HG03442 (cell line): ENCODE measurements around the gene GSN.
"Not testable (repeated sequence)": the region's sequence is repeated elsewhere in the genome, so short reads cannot be mapped to it uniquely, and the experiment has no call there.

ENCODE experiments used
- ATAC-seq: cut with Tn5 transposase; IDR thresholded peaks from one replicate; pipeline ENCODE4 v1.9.1; 2021; ENCODE audit warnings: mild to moderate bottlenecking, moderate library complexity; ENCODE audit not compliant: unreplicated experiment

Gene GSN

DNA sequence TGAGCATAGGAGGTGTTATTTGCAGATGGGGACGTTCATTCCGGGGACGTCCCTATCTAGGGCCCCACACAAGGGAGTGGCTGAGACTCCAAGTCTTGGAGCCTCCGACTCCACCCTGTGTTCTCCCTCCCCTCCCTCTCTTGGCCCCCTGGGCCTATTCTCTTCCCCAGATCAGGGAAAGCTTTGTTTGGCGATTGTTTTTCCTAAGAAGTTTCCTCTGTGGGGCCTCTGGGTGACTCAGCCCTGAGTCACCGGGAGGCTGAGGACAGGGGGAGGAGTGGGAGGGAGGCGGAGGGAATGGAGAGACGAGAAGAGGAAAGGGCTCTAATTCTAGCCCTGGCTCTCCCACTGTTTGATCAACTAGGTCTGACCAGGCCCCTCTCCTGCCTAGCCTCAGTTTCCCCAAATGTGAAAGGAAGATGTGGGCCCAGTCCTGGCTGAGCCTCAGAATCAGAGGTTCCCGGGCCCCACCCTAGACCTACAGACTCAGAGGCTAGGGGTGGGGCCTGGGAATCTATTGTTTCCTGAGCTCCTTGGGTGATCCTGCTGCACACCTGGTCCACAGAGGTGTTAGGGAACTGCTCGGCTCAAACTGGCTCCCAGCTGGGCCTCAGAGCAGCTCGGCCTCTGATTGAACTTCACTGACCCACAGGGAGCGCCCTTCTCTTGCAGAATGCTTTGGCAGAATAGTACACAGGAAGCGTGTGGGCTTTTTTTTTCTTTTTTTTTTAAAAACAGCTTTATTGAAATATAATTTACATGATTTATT, 19.2 kb downstream of the GSN start:
- ATAC-seq, result no peak

DNA sequence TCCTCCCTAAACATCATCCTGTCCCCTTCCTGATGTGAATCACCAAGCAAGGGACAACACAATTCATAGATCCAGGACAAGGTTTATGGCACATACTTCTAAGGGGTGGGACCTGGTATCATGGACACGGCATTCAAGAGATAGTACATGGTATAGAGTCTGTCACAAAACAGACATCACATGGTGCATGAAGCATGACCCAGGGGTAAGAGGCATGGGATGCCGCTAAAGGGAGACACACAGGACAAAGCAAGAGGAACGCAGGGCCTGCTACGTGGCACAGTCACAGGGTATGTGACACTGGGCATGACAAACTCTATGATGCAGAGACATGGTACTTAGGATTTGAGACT, 20.7 kb downstream of the GSN start:
- ATAC-seq, result no peak

DNA sequence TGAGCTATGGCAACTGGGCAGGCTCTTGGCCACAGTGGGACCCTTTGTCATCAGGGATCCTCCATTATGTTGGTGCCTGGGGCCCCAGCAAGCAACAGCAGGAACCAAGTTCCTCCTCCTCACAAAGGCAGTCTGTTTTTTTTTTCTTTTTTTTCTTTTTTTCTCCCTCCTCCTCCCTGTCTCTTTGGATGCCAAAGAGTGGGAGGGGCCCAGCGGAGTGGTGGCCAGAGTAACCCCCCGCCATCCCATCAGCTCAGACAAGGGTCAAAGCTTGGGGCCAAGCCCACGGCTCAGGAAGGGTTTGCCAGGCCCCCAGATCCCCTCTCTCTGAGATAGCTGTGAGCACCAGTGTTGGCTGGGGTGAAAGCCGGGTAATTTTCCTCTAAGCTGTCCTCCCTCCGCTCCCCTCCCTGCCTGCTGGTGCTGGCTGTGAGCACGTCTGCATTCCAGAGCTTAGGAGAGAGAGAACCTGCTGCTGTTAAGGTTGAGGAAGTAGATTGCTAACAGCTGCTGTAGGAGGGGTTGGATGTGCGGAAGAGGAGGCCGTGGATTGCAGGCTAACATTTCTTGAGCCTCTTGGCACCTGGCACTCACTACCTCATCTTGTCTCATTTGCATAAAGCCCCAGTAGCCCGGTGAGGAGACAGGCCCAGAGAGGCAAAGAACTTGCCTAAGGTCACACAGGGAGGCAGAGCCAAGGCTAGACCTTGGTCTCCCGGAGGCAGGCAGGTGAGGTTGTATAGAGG, 21.2 kb downstream of the GSN start:
- ATAC-seq, result no peak

DNA sequence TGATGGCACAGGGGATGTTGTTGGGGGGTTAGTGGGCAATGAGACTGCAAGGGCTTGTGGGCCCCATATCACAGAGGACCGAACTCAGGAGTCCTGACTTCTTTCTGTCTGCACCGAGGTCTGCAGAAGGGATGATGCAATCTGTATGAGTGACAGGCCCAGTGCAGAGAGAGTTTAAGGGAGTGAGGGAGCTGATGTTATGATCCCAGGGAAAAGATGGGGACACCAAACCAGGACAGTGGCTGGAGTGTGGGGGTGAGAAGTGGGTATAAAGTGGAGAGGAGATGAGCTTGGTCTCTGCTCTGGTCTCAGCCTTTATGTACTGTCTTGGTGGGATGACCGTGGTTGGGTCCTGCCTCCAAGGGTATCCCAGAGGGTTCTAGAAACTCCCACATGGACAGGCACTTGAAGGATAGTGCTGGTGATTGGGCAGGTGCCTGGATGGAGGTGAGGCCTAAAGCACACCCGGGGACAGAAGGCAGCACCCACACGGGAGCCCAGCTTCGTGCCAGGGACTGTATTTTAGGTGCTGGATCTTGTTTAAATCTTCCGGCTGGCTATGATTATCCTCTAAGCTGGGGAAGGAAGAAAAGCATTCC, 21.9 kb downstream of the GSN start:
- no peak for ATAC-seq

DNA sequence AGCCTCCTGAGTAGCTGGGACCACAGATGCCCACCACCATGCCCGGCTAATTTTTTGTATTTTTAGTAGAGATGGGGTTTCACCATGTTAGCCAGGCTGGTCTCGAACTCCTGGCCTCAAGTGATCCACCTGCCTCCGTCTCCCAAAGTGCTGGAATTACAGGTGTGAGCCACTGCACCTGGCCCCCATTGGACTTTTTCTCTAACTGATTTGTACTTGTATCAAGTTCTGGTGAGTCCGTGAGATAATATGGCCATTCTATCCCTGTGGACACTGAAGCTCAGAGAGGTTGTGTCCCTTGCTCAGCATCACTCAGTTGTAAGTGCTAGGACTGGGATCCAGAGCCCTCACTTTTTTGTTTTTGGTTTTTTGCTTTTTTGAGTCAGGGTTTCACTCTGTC, 23.6 kb downstream of the GSN start:
- not testable (repeated sequence) for ATAC-seq

DNA sequence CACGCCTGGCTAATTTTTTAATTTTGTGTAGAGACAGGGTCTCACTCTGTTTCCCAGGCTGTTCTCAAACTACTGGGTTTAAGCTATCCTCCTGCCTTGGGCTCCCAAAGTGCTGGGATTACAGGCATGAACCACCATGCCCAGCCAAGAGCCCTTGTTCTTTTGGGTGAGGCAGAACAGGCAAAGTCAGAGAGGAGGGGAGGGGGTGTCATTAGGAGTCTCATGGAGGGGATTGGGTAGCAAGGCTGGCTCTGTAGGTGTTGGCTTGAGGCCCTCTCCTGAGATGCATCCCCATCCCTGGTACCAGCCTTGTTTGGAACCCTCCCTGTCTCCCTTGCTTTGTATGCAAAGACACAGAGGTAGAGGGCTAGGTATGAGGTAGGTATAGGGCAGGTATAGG, 24.1 kb downstream of the GSN start:
- no peak for ATAC-seq

DNA sequence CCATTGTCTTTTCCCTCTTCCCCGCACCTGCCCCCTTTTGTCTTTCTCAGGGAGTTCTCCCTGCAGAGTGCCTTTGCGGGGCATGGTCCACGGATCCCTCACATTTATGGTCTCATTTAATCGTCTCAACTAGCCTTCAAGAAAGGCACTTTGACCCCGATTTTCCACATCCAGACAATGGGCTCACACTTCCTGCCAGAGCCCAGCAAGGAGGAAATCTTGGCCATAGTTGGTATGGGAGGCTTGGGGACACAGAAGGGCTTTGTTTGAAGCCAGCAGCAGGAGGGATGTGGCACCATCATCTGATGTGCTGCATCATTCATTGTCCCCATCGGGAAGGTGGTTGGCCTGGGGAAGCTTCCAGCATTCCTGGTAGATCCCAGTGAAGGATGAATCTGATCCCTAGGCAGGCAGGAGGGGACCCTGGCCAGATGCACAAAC, 24.9 kb downstream of the GSN start:
- no peak for ATAC-seq

DNA sequence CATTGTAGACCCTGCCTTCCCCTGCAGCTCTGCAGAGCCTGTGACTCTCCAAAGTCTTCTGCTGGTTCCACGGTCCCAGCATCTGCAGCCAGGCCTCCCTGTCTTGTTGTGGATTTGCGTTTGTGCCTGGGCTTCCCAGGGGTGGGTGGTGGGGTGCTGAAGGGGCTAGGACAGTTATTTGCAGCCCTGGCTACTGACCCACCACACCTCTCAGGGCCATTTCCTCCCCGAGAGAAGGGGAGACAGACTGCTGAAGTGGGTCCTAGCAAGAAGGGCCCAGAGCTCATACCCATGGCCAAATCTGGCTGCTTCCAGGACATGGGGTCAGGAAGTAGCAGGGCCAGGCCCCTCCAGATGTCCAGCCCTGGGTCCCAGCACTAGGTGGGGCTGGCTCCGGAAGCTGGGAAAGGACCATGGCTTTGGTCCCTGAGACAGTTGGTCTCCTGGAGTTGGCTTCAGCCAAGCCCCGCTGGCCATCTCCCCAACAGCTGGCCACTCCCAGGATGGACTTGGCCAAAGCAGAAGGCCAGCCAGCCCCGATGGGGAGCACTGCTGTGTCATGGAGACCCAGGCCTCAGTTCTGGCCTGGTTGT, 26.3 kb downstream of the GSN start:
- no peak for ATAC-seq

DNA sequence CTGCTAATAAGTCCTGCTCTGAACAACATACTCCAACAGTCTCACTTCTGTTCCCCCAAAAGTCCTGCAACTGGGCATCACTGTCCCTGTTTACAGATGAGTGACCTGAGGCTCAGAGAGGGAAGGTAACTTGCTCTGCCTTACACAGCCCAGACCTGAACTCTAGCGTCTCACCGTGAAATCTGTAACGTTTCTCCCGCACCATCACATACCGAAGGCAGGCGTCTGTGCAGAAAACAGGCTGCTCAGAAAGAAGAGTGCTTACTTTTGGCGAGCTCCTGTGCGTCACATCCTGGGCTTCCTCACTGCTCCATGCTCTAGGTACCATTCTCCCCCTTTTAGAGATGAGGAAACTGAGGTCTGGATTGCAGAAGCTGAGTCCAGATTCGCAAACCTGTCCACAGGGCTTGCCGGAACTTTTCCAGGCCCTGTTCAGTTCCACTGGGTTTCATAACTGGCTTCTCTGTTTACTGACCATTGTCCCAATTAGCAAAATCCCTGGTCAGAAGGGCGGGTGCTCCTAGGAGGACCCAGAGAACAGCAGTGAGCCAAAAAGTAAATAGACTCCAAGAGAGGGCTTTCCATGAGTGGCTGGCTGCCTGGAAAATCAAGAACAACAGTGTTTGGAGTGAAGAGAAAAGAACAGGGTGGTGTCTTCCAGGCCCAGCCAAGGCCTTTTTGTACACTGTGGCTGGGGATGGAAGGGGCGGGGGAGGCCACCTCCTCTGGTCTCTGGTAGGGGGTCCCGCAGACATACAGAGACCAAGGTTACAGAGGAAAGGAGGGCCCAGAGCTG, 27.1 kb downstream of the GSN start:
- ATAC-seq, result no peak

DNA sequence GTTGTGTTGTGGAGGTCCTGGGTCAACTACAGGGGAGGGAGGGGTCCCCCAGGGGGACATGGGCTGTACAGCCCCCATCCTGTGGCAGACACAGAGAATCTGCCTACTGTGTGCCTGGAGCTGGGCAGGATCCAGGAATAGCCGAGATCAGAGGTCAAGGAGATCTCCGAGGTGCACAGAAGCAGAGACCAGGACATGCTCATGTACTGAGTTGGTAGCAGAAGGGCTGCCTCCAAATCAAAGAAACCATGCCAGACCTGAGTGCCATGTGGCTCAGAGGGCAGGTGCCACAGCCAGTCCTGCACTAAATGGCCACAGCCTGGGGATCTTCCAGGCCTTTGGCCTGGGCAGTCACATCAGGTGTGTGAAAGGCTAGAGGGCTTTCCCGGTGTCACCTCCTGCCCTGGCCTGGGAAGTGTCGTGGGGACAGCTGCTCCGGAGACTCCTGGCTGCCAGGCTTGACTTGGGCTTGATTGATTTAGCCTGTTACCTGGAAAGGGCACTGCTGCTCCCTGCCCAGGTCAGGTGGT, 27.8 kb downstream of the GSN start:
- ATAC-seq, result no peak

DNA sequence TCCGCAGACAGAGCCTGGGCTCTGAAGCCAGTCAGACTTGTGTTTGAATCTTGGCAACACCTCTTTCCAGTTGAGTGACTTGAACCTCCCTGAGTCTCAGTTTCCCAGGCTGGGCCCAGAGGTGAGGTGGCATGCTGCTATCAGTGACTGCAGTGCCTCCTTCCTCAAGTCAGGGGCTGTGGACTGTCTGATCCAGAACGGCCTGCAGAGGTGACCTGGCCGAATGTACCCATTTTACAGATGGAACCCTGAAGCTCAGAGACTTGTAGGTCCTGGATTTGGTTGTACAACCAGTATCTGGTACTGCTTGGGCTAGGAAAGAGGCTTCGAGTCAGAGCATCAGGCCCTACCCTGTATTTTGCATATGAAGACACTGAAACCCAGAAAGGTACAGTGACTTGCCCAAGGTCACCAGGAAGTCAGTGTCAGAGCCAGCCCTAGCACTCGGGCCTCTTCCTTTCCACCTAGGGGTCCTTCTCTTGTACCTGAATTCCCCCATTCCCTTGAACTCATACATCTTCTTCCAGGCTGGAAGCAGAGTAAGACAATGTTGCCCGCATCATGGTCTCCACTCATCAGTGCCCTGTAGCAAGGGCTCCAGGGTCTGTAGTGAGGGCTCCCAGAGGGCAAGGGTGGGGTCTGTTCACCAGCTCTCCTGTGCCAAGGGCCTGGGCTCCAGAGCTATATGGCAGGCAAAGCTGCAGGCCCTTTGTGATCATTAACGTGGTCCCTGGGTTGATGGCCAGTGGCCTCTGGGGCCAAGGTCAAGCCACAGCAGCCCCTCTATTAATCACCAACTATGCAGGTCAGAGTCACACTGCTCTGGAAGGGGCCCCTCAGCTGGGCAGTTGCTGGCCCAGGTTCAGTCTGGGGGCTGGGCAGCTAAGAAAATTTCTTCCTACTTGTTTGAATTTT, 28.5 kb downstream of the GSN start:
- no peak for ATAC-seq

DNA sequence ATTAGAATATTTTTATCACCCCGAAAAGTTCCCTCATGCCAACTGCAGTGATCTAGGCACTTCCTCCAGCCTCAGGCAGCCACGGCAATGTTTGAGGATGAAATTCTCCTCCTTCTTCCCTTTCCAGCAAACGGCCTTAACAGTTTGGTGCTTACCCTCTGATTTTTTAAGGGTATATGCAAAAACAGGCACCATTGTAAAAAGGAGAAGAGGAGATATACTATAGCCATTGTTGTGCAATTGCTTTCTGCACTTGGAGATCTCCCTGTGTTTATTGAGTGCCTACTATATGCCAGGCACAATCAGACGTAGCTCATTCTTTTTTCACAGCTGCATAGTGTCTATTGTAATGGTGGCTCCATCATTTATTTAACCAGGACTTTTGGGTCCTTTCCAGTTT, 29.4 kb downstream of the GSN start:
- ATAC-seq, result no peak

DNA sequence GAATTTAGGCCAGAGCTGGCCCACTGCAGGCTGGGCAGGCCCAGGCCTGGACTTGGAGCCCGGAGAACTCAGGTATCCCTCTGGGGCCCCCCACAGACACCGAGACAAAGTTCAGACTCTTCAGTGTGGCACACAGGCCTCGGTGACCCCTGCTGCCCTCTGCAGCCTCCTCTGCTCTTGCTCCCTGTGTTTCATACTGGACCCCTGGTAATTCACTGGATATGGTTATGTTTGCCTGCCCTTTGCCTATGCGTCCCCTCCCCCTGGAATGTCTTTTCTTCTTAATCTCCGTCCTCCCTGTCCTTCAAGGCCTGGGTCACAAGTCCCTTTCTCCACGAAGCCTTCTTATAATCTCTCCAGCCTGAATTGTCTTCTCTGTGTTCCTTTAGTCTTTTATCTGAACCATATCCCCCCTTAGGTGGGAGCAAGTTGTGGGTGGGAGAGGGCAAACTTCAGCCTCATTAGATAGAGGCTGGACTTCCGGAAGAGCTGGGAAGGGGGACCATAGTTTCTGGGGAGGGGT, 30.1 kb downstream of the GSN start:
- ATAC-seq, result no peak

DNA sequence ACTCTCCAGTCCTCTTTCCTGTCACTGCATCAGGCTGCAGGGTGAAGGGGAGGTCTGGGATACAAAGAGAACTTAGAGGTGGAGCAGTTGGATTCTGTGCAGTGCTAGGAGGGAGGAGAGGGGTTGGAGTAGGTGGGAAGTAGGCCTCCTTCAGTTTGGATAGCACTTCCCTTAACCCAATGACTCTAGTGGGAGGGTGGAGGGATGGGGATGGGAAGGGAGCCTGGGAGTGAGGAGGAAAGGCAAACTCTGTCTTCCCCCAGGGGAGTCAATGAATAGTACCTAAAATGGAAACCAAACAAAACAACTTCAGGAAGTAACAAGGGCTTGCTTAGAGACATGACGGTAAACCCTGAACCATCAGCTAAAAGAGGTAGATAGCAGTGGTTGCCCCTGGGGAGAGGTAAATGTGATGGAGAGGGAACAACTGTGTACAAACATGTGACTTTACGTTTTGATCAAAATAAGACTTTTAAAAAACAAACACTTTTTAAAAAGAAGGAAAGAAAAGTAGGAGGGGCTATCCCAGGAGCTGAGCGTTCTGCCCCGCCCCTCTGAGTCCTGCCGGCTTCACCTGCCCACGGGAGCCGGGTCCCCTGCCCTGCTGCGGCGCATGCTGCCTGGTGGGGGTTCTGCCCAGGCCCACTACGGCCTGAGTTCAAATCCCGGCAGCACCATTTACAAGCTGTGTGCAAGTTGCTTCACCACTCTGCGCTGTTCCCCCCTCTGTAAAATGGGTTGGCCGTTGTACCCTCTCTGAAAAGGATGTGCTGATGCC, 30.9 kb downstream of the GSN start:
- ATAC-seq, result no peak

DNA sequence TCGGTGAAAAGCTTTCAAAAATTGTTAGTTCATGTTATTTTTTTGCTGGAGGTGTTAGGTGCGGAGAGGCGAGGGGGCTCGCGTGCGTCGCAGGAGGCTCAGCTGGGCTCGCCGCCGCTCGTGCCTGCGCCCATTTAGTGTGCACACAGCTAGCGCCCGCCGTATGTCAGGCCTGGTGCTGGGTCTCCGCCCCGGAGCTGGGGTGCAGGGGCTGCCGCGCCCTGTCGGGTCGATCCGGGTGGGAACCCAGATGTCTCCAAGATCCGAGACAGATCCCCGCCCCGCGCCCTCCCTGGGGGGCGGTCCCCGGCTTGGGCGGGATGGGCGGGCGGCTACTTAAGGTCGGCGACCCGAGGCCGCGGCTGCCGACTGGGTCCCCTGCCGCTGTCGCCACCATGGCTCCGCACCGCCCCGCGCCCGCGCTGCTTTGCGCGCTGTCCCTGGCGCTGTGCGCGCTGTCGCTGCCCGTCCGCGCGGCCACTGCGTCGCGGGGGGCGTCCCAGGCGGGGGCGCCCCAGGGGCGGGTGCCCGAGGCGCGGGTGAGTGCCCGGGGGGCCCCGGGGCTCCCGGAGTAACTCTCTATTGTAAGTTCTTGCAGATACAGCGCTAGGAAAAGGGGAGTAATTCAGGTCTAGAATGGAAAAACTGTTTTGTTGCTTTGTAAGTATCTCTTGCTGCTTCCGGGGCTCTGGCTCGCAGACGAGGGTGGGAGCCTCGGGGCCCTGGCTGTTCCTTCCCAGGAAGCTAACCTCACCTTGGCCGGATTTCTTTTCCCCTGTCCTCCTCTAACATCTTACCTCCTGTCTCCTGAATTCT, 31.7 kb downstream of the GSN start:
- ATAC-seq, result peak; percentile 38

DNA sequence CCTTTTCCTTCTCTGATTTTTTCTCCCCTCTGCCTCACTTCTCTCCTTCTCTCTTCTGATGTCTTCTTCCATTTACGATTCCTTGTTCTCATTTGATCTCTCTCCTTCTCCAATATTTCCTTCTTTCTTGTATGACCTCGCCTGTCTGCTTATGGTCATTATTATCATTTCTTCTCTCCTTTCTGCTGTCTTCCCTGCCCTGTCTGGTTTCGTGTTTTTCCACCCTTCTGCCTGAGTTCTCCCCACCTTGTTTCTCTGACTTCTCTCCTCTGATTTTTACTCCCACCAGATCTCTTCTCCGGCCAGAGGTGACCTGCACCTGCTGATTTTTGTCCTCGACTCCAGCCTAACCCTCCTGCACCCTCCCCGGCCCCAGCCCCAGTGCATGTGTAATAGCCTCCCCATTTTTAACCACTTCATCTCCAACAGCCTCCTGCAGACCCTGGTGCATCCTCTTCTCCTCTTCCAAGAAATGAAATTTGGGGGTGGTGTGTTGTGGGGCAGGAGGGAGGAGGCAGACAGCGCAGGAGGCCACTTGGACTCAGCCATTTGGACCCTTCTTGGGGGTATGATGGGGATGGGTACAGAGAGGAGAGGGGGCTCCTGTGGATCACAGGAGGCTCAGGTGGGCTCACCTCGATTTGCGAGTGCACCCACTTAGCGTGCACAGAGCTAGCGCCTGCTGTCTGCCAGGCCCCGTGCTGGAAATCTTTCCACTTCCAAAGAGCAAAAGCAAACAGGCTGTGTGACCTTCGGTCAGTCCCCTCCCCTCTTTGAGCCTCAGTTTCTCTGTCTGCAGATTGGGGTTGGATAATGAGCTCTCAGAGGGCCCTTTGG, 32.5 kb downstream of the GSN start:
- no peak for ATAC-seq

DNA sequence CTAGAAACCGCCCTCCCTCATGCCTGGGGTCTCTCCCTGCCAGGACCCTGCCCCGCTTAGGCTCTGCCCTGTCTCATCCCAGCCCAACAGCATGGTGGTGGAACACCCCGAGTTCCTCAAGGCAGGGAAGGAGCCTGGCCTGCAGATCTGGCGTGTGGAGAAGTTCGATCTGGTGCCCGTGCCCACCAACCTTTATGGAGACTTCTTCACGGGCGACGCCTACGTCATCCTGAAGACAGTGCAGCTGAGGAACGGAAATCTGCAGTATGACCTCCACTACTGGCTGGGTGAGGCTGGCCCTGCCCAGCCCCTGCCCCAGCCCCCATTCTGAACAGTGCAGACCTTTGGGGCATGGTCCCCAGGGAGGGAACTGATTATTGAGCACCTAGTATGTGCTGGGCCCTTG, 33.9 kb downstream of the GSN start:
- no peak for ATAC-seq
